SU-DHL-6 (cell line): ENCODE data around the gene ARHGAP6.

Experiments used
- EZH2phosphoT487 ChIP-seq: fragments of 200-600 bp; sonication (generic), shearing (Covaris generic); conservative IDR thresholded peaks from 2 replicates; pipeline ENCODE4 v1.6.1; 2018; ENCODE audit warnings: mild to moderate bottlenecking, antibody characterized with exemption, low read length, moderate library complexity, mixed read lengths
- TF ChIP-seq, protein P1 (sequence below): fragments of 200-600 bp; sonication (generic); IDR thresholded peaks from one replicate; pipeline ENCODE4 v1.5.1; 2017; ENCODE audit warnings: antibody characterized with exemption, mild to moderate bottlenecking, low read length, moderate library complexity; ENCODE audit not compliant: insufficient read depth, poor library complexity, severe bottlenecking

- TF ChIP-seq, protein P1, sequence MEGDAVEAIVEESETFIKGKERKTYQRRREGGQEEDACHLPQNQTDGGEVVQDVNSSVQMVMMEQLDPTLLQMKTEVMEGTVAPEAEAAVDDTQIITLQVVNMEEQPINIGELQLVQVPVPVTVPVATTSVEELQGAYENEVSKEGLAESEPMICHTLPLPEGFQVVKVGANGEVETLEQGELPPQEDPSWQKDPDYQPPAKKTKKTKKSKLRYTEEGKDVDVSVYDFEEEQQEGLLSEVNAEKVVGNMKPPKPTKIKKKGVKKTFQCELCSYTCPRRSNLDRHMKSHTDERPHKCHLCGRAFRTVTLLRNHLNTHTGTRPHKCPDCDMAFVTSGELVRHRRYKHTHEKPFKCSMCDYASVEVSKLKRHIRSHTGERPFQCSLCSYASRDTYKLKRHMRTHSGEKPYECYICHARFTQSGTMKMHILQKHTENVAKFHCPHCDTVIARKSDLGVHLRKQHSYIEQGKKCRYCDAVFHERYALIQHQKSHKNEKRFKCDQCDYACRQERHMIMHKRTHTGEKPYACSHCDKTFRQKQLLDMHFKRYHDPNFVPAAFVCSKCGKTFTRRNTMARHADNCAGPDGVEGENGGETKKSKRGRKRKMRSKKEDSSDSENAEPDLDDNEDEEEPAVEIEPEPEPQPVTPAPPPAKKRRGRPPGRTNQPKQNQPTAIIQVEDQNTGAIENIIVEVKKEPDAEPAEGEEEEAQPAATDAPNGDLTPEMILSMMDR = no peak
- TF ChIP-seq EZH2phosphoT487 = no peak
Measured at GRCh38 chrX:11131146-11131545, 534.6 kb downstream of the ARHGAP6 start.
